ENCODE data around the gene CACNA2D3. TPM values are rescaled to one million over a fixed set of nuclear protein-coding genes. Genes with fewer than 3 reads are reported as not detected.
A peak's percentile ranks its signal among the peaks of the same experiment; 100 is the strongest.

The CACNA2D3 gene
- polyA plus RNA-seq, 1 donor from 2014 or later: 26.2 TPM

DNA sequence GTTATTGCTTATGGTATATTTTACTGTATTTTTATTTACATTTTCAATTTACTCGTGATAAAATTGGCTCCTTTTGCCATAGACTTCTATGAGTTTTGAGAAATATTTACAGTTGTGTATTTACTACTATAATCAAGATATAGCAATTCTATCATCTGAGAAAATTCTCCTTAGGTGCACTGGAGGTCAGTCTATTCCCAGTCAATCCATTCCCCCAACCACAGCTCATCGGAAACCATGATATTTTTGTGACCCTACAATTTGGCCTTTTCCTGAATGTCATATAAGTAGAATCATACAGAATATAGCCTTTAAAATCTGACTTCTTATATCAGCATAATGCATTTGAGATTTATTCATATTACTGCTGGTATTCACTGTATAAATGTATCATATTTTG lies 920.2 kb downstream of the CACNA2D3 start:
- Histone ChIP-seq H3K79me2 (replicated peaks; ENCODE audit: insufficient read depth, low read length) (no peaks in the 10 kb centered on the region), H4K20me1 (ENCODE audit: insufficient read depth) (no peaks in the 10 kb centered on the region), H3K27me3 (ENCODE audit: insufficient read depth, low read depth, low read length) (no peaks in the 10 kb centered on the region), H3F3A (ENCODE audit: insufficient read depth, low read length, poor library complexity, severe bottlenecking) (no peaks in the 10 kb centered on the region), H3K9ac (ENCODE audit: low read length) (no peak overlapping the region), H3K27ac (ENCODE audit: low read length) (no peak overlapping the region), H3K4me2 (ENCODE audit: low read length) (no peak overlapping the region), H2AFZ (ENCODE audit: low read depth, low read length) (no peak overlapping the region), H3K4me3 (ENCODE audit: low read length) (no peak overlapping the region), H3K9me2 (ENCODE audit: insufficient read depth, low read length) (no peaks in the 10 kb centered on the region), H3K36me3 (ENCODE audit: insufficient read depth, low read length) (no peaks in the 10 kb centered on the region), H3K9me3 (ENCODE audit: low read length) (no peaks in the 10 kb centered on the region)
- no peak for TF ChIP-seq TAF1 (IDR thresholded peaks at IDR 0.05; ENCODE audit: low read depth)
- peak; percentile 58 for TF ChIP-seq RAD21 (conservative IDR thresholded peaks at IDR 0.05)
- no peak for TF ChIP-seq EZH2 (IDR thresholded peaks at IDR 0.05; ENCODE audit: borderline replicate concordance, insufficient read depth, low read length, poor library complexity, severe bottlenecking)
- TF ChIP-seq CTCF (IDR thresholded peaks at IDR 0.05; ENCODE audit: poor library complexity, severe bottlenecking): peak; percentile 39
- TF ChIP-seq, protein P1, sequence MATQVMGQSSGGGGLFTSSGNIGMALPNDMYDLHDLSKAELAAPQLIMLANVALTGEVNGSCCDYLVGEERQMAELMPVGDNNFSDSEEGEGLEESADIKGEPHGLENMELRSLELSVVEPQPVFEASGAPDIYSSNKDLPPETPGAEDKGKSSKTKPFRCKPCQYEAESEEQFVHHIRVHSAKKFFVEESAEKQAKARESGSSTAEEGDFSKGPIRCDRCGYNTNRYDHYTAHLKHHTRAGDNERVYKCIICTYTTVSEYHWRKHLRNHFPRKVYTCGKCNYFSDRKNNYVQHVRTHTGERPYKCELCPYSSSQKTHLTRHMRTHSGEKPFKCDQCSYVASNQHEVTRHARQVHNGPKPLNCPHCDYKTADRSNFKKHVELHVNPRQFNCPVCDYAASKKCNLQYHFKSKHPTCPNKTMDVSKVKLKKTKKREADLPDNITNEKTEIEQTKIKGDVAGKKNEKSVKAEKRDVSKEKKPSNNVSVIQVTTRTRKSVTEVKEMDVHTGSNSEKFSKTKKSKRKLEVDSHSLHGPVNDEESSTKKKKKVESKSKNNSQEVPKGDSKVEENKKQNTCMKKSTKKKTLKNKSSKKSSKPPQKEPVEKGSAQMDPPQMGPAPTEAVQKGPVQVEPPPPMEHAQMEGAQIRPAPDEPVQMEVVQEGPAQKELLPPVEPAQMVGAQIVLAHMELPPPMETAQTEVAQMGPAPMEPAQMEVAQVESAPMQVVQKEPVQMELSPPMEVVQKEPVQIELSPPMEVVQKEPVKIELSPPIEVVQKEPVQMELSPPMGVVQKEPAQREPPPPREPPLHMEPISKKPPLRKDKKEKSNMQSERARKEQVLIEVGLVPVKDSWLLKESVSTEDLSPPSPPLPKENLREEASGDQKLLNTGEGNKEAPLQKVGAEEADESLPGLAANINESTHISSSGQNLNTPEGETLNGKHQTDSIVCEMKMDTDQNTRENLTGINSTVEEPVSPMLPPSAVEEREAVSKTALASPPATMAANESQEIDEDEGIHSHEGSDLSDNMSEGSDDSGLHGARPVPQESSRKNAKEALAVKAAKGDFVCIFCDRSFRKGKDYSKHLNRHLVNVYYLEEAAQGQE (IDR thresholded peaks at IDR 0.05; ENCODE audit: borderline replicate concordance): no peak
- no peak for TF ChIP-seq POLR2AphosphoS5 (IDR thresholded peaks at IDR 0.05)
- TF ChIP-seq SMC3 (conservative IDR thresholded peaks at IDR 0.05; ENCODE audit: poor library complexity): peak; percentile 44
- no peak for TF ChIP-seq MXI1 (conservative IDR thresholded peaks at IDR 0.05; ENCODE audit: poor library complexity, severe bottlenecking)
- no peak for TF ChIP-seq EP300 (conservative IDR thresholded peaks at IDR 0.05; ENCODE audit: poor library complexity, severe bottlenecking)

DNA sequence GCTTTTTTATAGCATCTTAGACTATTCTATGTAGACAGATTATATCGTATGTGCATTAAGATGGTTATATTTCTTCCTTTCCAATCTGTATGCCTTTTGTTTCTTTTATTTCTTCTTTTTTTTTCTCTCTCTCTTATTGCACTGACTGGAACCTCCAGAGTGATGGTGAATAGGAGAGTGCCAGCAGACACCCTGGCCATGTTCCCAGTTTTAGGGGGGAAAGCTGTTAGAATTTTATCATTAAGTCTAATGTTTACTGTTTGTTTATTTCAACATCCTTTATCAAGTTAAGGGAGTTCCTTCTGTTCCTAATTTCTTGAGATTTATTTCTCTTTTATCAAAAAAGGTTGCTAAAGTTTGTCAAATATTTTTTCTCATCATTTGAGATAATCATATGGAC lies 922.1 kb downstream of the CACNA2D3 start:
- Histone ChIP-seq H3K36me3 (ENCODE audit: insufficient read depth, low read length) (no peaks in the 10 kb centered on the region), H4K20me1 (ENCODE audit: insufficient read depth) (no peaks in the 10 kb centered on the region), H3K9ac (ENCODE audit: low read length) (no peak overlapping the region), H3F3A (ENCODE audit: insufficient read depth, low read length, poor library complexity, severe bottlenecking) (no peaks in the 10 kb centered on the region), H3K79me2 (replicated peaks; ENCODE audit: insufficient read depth, low read length) (no peaks in the 10 kb centered on the region), H2AFZ (ENCODE audit: low read depth, low read length) (no peak overlapping the region), H3K9me2 (ENCODE audit: insufficient read depth, low read length) (no peaks in the 10 kb centered on the region), H3K27me3 (ENCODE audit: insufficient read depth, low read depth, low read length) (no peaks in the 10 kb centered on the region), H3K27ac (ENCODE audit: low read length) (no peak overlapping the region), H3K4me3 (ENCODE audit: low read length) (no peak overlapping the region), H3K4me2 (ENCODE audit: low read length) (no peak overlapping the region), H3K9me3 (ENCODE audit: low read length) (no peaks in the 10 kb centered on the region)
- TF ChIP-seq POLR2AphosphoS5 (IDR thresholded peaks at IDR 0.05): no peak
- TF ChIP-seq MXI1 (conservative IDR thresholded peaks at IDR 0.05; ENCODE audit: poor library complexity, severe bottlenecking): no peak
- no peak for TF ChIP-seq SMC3 (conservative IDR thresholded peaks at IDR 0.05; ENCODE audit: poor library complexity)
- no peak for TF ChIP-seq EZH2 (IDR thresholded peaks at IDR 0.05; ENCODE audit: borderline replicate concordance, insufficient read depth, low read length, poor library complexity, severe bottlenecking)
- TF ChIP-seq, protein P1 (IDR thresholded peaks at IDR 0.05; ENCODE audit: borderline replicate concordance): no peak
- TF ChIP-seq CTCF (IDR thresholded peaks at IDR 0.05; ENCODE audit: poor library complexity, severe bottlenecking): no peak
- TF ChIP-seq TAF1 (IDR thresholded peaks at IDR 0.05; ENCODE audit: low read depth): no peak
- no peak for TF ChIP-seq EP300 (conservative IDR thresholded peaks at IDR 0.05; ENCODE audit: poor library complexity, severe bottlenecking)
- TF ChIP-seq RAD21 (conservative IDR thresholded peaks at IDR 0.05): no peak

Data from neural cell (in vitro differentiated cells).